Retina (tissue), 1 donor: ENCODE data around the gene ZNF700.
A peak's percentile ranks its signal among the peaks of the same experiment; 100 is the strongest.
"Not testable (repeated sequence)": the region's sequence is repeated elsewhere in the genome, so short reads cannot be mapped to it uniquely, and the experiment has no call there.

Experiments
- DNase-seq: peaks from one replicate; pipeline ENCODE4 v3.0.0-alpha.2; 2016

Gene ZNF700

GRCh38 chr19:11924886-11925650, at the start of gene ZNF700:
ZNF700 (plus strand) TSS chr19:11925107; CDS start chr19:11925211, 104 bp downstream.
- DNase-seq = peak; percentile 98

- DNase-seq = peak; percentile 22
Measured at GRCh38 chr19:11879687-11880266, 45.1 kb upstream of the ZNF700 start.

GRCh38 chr19:11880598-11880997, 44.3 kb upstream of the ZNF700 start:
- no peak for DNase-seq

- DNase-seq = peak; percentile 76
Measured at GRCh38 chr19:11881151-11881800, 43.6 kb upstream of the ZNF700 start.

GRCh38 chr19:11882606-11883005, 42.3 kb upstream of the ZNF700 start:
- no peak for DNase-seq

GRCh38 chr19:11887234-11887610, 37.7 kb upstream of the ZNF700 start:
- DNase-seq = no peak

GRCh38 chr19:11887611-11888531, 37.0 kb upstream of the ZNF700 start, which contains the start of gene ZNF69:
ZNF69 (plus strand) TSS chr19:11887782; CDS start chr19:11887924, 142 bp downstream.
- DNase-seq = peak; percentile 96

- DNase-seq = peak; percentile 9
Measured at GRCh38 chr19:11889901-11890300, 35.0 kb upstream of the ZNF700 start.

GRCh38 chr19:11890634-11891033, 34.3 kb upstream of the ZNF700 start:
- no peak for DNase-seq

GRCh38 chr19:11894851-11895250, 30.1 kb upstream of the ZNF700 start:
- DNase-seq = no peak

- no peak for DNase-seq
Measured at GRCh38 chr19:11902228-11902627, 22.7 kb upstream of the ZNF700 start.

GRCh38 chr19:11905928-11906327, 19.0 kb upstream of the ZNF700 start:
- no peak for DNase-seq

- DNase-seq = not testable (repeated sequence)
Measured at GRCh38 chr19:11911937-11912336, 13.0 kb upstream of the ZNF700 start.

- not testable (repeated sequence) for DNase-seq
Measured at GRCh38 chr19:11914417-11915051, 10.4 kb upstream of the ZNF700 start.

GRCh38 chr19:11921852-11922495, 2.9 kb upstream of the ZNF700 start:
- no peak for DNase-seq

- not testable (repeated sequence) for DNase-seq
Measured at GRCh38 chr19:11925651-11926187, 812 bp downstream of the ZNF700 start.

GRCh38 chr19:11927227-11927626, 2.3 kb downstream of the ZNF700 start:
- DNase-seq = no peak

GRCh38 chr19:11931051-11931450, 6.1 kb downstream of the ZNF700 start:
- no peak for DNase-seq

- no peak for DNase-seq
Measured at GRCh38 chr19:11931513-11931912, 6.6 kb downstream of the ZNF700 start.

- not testable (repeated sequence) for DNase-seq
Measured at GRCh38 chr19:11935829-11936228, 10.9 kb downstream of the ZNF700 start.

GRCh38 chr19:11938383-11938782, 13.5 kb downstream of the ZNF700 start:
- not testable (repeated sequence) for DNase-seq
